DMS 273 (cell line): Measurements from ENCODE around the gene SHROOM4.

Experiments used
- DNase-seq: peaks from one replicate; lab custom pipeline; 2025; ENCODE audit not compliant: unreplicated experiment; lab: John Stamatoyannopoulos, UW

Gene SHROOM4

DNA sequence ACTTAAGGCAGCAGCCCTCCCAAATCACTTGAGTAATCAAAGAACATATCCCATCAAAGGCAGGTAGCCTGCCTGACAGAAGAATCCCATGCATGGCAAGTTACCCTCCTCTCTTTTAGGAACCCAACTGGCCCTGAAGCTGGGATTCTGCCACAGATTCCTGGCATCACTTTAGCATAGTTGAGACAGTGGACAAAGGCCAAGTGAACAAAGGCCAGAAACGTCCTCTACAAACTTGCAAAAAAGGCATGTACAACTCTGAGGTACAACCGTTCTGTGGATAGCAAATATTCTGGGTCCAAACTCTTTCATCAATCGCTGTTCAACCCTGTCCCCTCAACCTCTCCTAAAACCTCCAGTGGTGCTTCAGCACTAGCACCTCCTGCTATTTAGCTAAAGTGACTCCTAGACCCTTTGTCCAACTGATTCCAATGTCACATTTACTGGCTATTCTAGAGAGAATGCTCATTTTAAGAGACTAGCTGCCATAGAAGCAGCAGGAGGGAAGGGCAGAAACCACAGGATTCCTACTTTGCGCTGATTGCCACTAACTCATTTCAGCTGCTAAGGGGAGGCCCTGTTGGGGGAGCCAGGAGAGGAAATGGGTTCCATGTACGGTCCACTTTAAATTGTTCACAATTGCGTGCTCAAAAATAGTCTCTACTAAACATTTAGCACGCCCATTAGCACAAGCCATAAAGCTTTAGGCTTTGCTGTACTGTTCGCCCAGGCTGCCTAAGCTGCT is 105.9 kb downstream of the SHROOM4 start:
- DNase-seq = no peak

DNA sequence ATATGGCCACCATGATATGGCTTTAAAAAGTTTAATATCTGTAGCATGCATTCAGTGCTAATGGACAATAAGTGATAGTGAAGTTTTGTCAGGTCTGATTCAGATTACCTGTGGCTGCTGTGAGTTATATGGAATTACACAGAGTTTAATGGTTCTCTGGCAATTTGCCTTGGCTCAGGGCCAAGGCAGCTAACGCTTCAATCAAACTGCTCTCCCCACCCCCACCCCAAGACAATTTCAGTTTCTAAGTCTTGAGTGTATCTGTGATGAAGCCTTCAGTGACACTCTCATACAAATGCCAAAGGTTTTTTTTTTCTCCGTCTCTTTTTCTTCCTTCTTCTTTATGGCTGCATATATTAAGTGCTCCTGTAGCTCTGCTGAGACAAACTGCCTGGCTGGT is 106.6 kb downstream of the SHROOM4 start:
- no peak for DNase-seq

DNA sequence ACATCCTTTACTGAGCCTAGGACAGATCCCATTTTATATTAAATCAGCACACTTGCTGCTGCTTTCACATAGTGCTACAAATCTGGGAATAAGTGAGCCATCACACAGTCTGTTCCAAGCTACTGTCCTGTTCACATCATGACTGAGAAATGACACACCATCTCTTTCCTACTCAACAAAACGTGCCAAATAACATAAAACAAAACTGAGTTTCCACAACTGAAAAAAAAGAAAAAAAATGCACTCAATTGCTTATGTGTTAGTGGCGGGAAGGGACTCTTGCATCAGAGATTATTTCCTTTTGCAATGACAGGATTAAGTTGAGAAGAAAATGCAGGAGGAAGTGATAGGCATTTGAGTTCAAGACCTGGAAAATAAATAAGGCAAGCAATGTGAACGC is 109.0 kb downstream of the SHROOM4 start:
- DNase-seq = no peak

DNA sequence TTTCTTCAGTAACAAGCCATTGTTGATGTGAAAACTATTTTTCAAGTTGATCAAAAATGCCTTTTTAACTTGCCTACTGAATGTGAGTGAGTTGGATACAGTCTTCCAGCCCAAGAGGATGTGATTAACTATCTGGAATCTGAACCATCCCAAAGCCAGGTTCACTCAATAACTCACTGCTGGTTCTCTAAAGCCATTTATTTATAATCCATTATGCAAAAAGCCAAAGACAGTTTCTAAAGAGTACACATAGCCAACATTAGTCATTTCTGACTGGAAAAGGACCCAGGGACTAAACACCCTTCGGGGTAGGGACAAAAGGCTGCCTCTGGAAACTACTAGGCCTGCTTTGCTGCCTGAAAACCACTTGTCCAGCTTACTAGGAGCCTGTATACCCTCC is 109.6 kb downstream of the SHROOM4 start:
- no peak for DNase-seq

DNA sequence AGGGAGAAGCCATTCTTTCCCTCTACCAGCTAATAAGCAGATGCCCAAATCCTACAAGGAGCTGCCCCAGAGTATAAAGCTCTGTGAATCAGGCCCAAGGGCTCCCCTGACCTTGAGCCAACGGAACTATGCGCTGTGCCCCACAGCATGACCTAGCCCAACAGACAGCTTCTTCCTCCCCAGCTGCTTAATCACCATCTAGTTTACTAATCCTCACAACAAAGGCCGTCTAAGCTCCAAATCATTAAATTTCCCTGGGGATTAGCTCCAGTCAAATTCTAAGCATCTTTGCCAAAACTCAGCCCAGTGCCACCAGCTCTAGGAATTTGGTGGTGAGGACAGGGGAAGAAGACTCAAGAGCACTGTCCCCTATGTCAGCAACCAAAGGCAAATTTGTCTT is 113.1 kb downstream of the SHROOM4 start:
- DNase-seq = no peak

DNA sequence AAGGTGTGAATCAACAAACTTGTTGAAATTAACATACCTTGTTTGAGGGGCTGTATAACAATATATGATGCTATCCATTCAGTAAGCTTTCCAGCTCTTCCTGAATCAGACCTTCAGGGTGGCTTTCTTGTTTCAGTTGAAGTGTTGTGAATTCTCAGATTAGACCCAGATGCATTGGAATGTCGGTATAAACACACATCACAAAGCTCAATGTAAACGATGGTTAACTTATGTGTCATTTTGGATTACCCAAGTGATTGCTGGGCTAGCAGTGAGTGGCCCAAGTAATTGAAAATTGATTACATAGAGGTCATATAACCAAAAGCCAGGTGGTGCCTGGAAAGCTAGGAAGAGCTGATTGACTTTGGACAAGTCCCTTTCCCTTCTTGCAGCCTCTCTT is 115.0 kb downstream of the SHROOM4 start:
- DNase-seq = no peak

DNA sequence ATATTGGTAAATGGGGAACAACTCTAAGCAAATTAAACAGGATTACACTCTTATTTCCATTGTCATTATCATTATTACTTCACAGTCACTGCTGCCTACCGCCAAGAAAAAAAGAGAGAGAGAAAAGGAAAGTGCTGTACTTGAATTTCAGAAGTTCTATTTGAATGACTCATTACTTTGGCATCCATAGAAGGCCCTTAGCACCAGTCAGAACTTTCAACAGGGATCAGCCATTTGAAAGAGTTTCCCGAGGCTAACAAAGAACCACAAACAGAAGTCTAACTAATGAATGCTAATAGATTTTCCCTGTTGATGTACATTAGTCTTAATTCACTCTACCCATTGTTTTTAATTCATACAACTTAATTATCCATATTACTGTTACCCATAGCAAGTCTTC is 116.3 kb downstream of the SHROOM4 start:
- no peak for DNase-seq

DNA sequence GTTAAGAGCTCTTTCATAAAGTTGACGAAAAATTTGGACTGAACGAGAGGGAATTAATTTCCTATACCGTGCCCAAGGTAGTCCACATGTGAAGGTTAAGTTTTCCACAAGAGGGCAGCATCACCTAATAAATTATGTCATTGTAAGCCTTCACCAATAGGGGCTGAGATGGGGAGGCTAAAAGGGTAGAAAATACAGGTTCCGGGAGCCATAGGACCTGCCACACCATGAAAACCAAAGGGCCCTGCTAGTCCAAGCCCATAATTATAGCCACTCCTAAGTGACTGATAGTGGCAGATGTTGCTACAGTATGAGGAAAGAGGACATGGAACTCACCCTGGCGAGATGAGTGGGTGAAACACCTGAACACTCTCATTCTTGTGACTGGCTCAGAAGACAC is 122.2 kb downstream of the SHROOM4 start:
- DNase-seq = peak; percentile 78

DNA sequence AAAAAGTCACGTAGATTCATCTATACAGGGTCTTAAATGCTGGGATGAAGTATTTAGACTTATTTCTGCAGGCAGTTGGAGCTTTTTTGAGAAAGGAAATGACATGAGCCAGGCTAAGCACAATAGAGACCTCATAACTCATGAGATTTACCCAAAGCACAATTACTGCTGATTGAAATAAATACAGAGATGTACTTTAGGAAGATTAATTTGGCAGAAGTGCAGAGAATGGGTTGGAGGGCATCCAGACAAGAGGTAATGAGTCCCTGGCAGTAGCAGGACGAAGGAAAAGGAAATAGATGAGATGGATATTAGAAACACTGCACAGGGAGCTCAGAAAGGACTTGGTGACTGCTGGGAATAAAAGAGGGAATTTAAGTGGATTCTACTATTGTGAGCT is 129.1 kb downstream of the SHROOM4 start:
- no peak for DNase-seq

DNA sequence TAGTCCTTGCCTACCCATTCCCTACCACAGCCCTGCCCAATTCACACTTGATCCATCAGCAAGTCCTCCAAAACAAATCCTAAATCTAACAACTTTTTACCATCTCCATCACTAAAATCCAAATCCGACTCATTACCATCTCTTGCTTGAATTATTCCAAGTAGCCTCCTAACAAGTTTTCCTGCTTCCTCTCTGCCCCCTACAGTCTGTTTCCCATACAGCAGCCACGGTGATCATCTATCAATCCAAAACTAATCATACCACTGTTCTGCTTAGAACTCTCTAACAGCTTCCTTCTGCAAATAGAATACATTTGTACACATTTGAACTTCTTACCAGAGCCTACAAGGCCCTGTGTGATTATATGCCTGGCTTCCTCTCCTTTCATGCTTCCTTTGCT is 133.0 kb downstream of the SHROOM4 start:
- peak; percentile 3 for DNase-seq

DNA sequence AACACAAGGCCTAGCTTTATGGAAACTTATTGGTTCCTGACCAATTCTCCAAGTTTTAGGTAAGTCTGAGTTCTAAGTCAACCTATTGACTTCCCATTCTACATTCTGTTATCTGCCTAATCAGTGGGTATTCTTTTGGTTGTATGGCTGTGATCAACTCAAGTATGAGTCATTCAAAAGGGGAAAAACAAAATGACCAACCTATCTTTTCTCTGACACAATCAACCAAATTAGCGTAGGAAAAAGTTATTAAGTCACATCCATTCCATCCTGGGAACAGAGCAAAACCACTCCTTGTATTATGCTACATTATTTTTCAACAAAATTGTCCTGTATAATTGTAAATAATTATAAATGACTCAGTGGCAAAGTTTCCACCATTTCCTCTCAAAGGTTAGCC is 136.2 kb downstream of the SHROOM4 start:
- DNase-seq = no peak

DNA sequence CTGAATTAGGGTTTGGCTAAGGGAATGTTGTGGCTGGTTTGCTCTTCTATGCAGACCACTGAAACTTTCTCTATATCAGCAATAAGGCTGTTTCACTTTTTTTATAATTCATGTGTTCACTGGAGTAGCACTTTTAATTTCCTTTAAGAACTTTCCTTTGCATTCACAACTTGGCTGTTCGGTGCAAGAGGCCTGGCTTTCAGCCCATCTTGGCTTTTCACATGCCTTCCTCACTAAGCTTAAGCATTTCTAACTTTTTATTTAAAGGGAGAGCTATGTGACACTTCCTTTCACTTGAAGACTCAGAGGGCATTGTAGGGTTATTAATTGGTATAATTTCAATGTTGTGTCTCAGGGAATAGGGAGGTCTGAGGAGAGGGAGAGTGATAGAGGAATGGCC is 142.3 kb downstream of the SHROOM4 start:
- no peak for DNase-seq

DNA sequence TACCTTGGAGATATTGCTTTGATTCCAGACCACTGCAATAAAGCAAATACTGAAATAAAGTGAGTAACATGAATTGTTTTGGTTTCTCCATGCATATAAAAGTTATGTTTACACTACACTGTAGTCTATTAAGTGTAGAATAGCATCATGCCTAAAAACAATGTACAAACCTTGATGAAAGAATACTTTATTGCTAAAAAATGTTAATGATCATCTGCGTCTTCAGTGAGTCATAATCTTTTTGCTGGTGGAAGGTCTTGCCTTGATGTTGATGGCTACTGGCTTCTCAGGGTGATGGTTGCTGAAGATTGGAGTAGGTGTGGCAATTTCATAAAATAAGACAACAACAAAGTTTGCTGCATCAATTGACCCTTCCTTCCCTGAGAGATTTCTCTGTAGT is 145.1 kb downstream of the SHROOM4 start:
- no peak for DNase-seq

DNA sequence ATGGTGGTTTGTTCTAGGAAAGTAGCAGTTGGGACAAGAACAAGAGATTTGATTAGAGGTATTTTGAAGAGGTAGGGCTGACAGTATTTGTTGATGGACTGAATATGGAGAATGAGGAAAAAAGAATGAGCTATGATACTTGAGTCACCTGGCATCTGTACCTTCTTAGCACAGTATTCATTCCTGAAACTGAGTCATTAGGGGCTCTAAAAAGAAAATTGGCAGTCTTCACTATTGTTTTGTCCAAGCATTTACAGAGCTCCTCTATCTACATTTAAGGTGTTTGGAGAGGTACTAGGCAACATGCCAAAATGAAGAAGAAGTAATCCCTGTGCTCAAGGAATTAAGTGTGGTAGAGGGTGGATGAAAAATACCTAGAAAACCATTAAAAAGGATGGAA is 165.8 kb downstream of the SHROOM4 start:
- DNase-seq = no peak

DNA sequence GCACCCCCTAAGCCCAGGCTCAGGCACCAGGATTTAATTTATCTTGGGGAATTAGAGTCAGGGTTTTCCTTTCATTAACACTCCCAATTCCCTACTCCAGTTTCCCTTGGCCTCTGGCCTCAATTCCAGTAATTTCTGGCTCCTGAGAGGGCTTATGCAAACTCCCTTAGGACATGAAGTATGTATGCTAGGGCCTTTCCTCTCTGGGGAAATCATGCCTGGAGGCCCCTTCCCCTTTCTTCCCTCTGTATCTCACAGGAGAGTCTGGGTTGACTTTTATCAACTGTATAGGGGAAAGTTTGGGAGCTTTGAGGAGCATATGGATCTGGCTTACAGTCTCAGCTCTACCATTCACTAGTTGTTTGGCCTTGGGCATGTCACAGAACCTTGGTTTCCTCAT is 169.5 kb downstream of the SHROOM4 start:
- no peak for DNase-seq

DNA sequence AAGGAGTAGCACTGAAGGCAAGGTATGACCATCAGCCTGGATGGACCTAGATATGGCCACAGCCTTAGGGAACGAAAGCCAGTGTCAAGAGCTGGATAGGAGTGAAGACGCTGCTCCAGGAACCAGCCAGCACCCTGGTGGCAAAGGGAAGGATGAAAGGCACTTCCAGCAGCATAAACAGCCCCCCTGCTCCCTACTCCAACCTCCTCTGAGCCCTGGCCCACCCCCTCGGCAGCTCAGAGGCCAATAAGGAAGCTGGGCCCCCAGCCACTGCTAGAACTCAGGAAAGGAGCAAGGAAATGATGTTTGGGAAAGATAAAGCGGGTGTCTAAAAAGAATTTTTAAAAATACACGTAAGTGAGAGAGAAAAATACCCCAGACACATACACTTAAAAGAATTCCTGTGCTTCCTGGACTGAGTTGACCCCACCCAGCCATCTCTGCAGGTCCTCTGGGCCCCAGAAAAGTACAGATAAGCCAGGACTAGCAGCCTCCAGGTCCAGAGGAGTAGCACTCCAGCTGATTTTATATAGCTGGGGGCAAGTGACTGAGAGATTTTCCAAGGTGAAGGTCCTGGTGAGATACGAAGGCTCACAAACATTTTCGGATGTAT is 170.4 kb downstream of the SHROOM4 start:
- no peak for DNase-seq

DNA sequence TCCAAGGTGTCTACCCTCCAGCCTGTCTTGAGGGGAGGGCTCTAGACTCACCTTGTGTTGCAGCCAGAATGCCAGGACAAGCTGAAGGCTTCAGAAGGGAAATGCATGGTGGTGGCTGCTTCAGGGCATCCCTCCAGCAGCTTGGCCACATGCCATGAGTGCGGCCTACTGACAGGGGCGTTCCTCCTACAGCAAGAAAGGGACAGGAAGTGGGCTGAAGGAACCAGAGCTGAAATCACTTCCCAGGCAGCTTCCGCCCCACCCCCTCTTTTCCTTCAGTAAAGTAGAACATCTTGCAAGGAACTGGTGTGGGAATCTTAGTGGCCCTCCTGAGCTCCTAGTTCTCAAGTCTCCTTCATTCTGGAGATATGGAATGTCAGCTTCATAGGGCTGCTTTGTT is 175.9 kb downstream of the SHROOM4 start:
- DNase-seq = no peak

DNA sequence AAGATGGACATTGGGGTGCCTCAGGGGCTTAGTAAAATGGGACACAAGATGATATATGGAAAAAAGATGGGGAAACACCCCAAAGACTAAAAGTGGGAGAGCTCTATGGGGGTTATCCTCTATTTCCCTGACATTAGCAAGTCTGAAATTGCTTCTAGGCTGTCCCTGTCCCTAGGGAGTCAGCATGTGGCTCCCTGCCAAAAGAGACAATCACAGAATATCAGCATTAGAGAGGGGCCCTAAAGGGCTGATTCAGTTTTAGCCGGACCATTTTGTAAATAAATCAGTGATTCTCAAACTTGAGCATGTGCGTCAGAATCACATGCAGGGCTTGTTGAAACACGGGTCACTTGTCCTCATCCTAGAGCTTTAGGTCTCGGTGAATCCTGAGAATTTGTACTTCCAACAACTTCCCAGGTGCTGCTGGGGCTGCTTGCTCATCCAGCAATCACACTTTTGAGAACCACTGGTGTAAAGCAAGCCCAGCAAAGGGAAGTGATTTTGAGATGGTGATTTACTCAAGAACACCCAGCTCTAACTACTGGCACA is 178.1 kb downstream of the SHROOM4 start:
- DNase-seq = no peak

DNA sequence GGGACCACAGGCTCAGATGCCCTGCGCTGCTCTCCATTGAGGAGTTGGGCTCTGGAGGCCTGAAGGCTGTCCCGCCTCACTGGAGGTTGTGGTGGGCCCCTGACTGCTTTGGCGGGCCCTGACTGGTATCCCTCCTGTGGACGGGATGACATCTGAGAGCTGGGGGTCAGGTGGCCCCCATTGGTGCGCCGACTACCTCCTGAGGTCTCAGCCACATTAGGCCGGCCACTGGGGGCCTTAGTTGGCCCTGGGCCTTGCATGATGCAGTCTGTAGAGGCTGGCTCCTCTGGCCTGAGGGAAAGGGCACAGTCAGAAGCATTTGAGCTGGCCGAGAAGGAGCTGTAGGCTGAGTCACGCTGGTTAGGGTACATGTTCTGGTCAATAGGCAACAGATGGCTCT is 178.8 kb downstream of the SHROOM4 start:
- DNase-seq = no peak

DNA sequence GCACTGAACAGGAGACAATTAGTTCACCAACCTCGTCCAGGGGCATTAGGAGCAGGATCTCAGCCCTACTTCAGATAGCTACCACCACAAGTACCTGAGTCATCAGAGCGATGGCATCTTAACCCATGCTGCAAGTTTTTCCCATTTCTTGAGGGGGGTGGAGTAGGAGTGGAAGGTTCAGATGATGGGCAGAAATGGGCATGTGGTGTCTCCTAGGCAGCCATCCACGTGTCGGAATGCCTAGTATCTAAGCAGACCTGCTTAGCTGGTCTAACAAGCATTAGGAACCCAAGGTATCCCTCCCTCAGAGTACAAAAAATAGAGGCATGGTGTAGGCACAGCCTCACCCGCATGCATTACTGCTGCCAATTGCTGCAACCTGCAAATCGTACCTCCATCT is 184.2 kb downstream of the SHROOM4 start:
- DNase-seq = no peak

DNA sequence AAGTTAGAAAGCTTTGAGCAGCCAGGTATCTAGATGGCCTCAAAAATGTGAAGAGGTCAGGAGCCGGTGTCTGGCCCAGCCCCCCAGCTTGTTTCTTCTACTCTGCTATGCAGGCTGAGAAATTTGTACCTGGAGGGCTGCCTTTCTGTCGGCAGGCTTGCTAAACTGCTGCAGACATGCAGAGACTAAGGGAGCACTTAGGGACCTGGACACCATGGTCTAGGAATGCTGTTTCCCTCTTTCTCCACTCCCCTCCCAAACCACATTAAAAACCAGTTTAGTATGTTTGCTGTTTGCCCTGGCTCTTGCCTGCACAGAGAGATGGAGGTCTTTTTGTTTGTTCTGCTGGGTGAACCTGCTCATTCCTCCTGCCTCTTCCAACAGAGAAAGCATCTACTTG is 186.3 kb downstream of the SHROOM4 start:
- no peak for DNase-seq

DNA sequence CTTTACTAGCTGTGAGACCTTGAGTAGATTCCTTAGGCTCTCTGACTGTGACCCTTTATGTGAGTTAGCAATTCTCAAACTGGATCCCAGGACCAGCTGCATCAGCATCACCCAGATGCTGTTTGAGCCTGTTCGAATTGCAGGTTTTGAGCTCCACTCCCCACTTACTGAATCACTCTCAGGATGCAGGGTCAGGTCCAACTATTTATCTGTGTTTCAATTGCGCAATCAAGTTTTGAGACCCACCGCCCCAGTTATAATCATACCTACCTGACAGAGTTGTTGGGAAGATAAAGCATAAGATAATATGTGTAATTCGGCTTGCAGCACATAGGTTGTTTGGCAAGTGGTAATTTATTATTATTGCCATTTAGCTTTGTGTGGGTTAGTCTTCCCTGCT is 187.6 kb downstream of the SHROOM4 start:
- no peak for DNase-seq

DNA sequence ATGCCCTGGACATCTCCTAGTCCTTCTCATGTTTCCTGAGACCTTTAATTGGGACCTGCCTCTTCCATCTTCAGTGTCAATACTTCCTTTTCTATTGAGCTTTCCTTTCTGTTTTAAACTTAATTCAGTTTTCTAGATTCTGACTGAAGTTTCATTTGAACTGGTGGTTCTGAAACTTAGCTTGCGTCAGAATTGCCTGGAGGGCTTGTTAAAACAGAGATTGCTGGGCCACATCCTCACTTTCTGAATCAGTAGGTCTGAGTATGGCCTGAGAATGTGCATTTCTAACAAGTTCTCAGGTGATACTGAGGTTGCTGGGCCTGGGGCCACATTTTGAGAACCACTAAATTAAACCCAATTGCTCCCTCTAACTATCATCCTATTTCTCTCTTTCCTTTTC is 191.2 kb downstream of the SHROOM4 start:
- DNase-seq = no peak
